ENCODE measurements around the gene BCL3. TPM values are rescaled to one million over a fixed set of nuclear protein-coding genes. Genes with fewer than 3 reads are reported as not detected.

The BCL3 gene
- polyA plus RNA-seq, 1 of the 3 experiments (the other 2 are of a cell fraction) = 19.2 TPM

DNA sequence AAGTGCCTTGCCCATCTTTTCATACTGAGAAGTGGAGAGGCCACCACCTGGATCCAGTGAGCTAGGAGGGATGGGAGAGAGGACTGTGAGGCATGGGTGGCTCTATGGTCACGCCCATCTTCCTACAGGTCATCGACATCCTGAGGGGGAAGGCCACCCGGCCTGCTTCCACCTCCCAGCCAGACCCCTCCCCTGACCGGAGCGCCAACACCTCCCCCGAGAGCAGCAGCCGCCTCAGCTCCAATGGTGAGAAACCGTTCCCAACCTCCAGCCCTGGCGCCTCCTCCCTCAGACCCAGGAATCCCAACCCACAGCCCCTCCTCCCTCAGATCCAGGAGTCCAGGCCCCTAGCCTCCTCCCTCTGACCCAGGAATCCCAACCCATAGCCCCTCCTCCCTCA, 10.1 kb downstream of the BCL3 start:
- CTCF ChIA-PET = interaction anchor here (1.2 to 8.7 kb wide), 6 partner anchors 8 to 102 kb away, joined by 3 to 86 read pairs (median 9); no protein-coding TSS in a partner anchor

DNA sequence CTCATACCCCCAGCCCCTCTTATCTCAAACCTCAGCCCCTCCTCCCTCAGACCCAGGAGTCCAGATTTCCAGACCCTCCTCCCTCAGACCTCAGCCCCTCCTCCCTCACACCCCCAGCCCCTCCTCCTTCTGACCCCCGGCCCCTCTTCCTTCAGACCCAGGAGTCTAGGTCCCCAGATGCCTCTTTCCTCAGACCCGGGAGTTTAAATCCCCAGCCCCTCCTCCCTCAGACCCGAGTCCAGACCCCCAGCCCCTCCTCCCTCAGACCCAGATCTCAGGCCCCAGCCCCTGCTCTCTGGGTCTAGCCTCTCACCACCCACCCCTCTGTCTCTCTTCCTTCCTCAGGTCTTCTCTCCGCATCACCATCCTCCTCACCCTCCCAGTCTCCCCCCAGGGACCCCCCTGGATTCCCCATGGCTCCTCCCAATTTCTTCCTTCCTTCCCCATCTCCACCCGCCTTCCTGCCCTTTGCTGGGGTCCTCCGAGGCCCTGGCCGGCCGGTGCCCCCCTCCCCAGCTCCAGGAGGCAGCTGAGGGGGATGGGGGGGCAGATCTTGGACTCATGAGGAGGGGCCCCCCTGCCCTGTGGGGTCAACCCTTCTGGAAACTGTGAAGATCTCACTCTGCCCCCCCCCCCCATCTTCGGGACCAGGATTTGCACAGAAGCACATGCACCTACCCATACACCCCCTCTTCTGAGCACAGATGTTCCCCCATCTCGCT, 10.7 kb downstream of the BCL3 start:
- H3K79me2 ChIP-seq (ENCODE audit: insufficient read depth) = 0 out of 2 replicates have a peak, but pooled peaks cover 5% of the 10 kb centered on the region
- peaks cover 19 to 21% of the 10 kb centered on the region in 2 experiments for H3K36me3 ChIP-seq (replicated peaks in 1 of 2; ENCODE audit: control insufficient read depth in 1 of 2, insufficient read depth in 2 of 2, low read length in 1 of 2)
- POLR2A ChIA-PET = interaction anchor here (0.6 kb wide), 1 partner anchor 153 kb away, joined by 3 read pairs; no protein-coding TSS in a partner anchor
- no peaks in the 10 kb centered on the region for H4K20me1 ChIP-seq (ENCODE audit: insufficient read depth)
- H3K27ac ChIP-seq (ENCODE audit: low read depth in 2 of 2, low read length in 1 of 2) = no peak overlapping the region
- H3K4me1 ChIP-seq (ENCODE audit: control insufficient read depth in 1 of 2, insufficient read depth in 2 of 2, low read depth in 1 of 2, low read length in 1 of 2) = peaks cover 12 to 16% of the 10 kb centered on the region in 2 experiments; a peak in 3 of 4 replicates
- no peak overlapping the region for H3K4me2 ChIP-seq
- no peak overlapping the region for H2AFZ ChIP-seq (ENCODE audit: low read depth)
- no peaks in the 10 kb centered on the region for H3K9me2 ChIP-seq
- H3K4me3 ChIP-seq (ENCODE audit: low read depth in 2 of 2, low read length in 1 of 2) = no peak overlapping the region
- WGBS (ENCODE audit: low lambda C conversion rate) = 87% methylated on average over 10 of the region's 10 CpGs
- H3K27me3 ChIP-seq (ENCODE audit: insufficient read depth) = no peaks in the 10 kb centered on the region
- CTCF ChIA-PET = interaction anchor here (1.0 to 8.7 kb wide), 6 partner anchors 8 to 36 kb away, joined by 3 to 86 read pairs (median 9); no protein-coding TSS in a partner anchor
- no peak for DNase-seq
- no peaks in the 10 kb centered on the region for H3K9me3 ChIP-seq
- no peak overlapping the region for H3K9ac ChIP-seq
- H3F3A ChIP-seq (replicated peaks; ENCODE audit: insufficient read depth) = peaks cover 4% of the 10 kb centered on the region
- TF ChIP-seq ZBTB33 (IDR thresholded peaks at IDR 0.05; ENCODE audit: borderline replicate concordance, low read depth) = no peak
- TF ChIP-seq USF1 (IDR thresholded peaks at IDR 0.05; ENCODE audit: borderline replicate concordance, low read depth) = no peak
- no peak for TF ChIP-seq FOSL2 (IDR thresholded peaks at IDR 0.05; ENCODE audit: borderline replicate concordance, low read depth)
- no peak for TF ChIP-seq GATA2 (CRISPR knock-in tag; IDR thresholded peaks at IDR 0.05)
- no peak for TF ChIP-seq RAD21 (IDR thresholded peaks at IDR 0.05; ENCODE audit: low read length)
- no peak for TF ChIP-seq SMC3 (IDR thresholded peaks at IDR 0.05; ENCODE audit: low read depth, low read length)
- no peak for TF ChIP-seq EP300 (IDR thresholded peaks at IDR 0.05; ENCODE audit: borderline replicate concordance in 1 of 2, low read depth in 1 of 2, low read length in 1 of 2)
- TF ChIP-seq RXRA (IDR thresholded peaks at IDR 0.05; ENCODE audit: borderline replicate concordance, low read depth) = no peak
- TF ChIP-seq FOXM1 (IDR thresholded peaks at IDR 0.05; ENCODE audit: low read depth) = no peak

More for the DNA sequence above, 10.1 kb downstream of the BCL3 start:
- H3K27me3 ChIP-seq (ENCODE audit: insufficient read depth) = no peaks in the 10 kb centered on the region
- H3K9me2 ChIP-seq = no peaks in the 10 kb centered on the region
- no peaks in the 10 kb centered on the region for H3K9me3 ChIP-seq
- peaks cover 8% of the 10 kb centered on the region for H3F3A ChIP-seq (replicated peaks; ENCODE audit: insufficient read depth)
- H3K27ac ChIP-seq (ENCODE audit: low read depth in 2 of 2, low read length in 1 of 2) = no peak overlapping the region
- no peaks in the 10 kb centered on the region for H4K20me1 ChIP-seq (ENCODE audit: insufficient read depth)
- no peak overlapping the region for H2AFZ ChIP-seq (ENCODE audit: low read depth)
- WGBS (ENCODE audit: low lambda C conversion rate) = 94% methylated on average over 8 of the region's 9 CpGs
- POLR2A ChIA-PET = interaction anchor here (0.6 kb wide), 1 partner anchor 154 kb away, joined by 3 read pairs; no protein-coding TSS in a partner anchor
- H3K9ac ChIP-seq = no peak overlapping the region
- peak; percentile 45 for DNase-seq
- peak overlapping the region in 1 of 2 experiments; percentile 28; a peak in 1 of 4 replicates for H3K4me3 ChIP-seq (ENCODE audit: low read depth in 2 of 2, low read length in 1 of 2)
- 0 out of 2 replicates have a peak, but pooled peaks cover 5% of the 10 kb centered on the region for H3K79me2 ChIP-seq (ENCODE audit: insufficient read depth)
- no peak overlapping the region for H3K4me2 ChIP-seq
- H3K36me3 ChIP-seq (replicated peaks in 1 of 2; ENCODE audit: control insufficient read depth in 1 of 2, insufficient read depth in 2 of 2, low read length in 1 of 2) = peaks cover 19 to 21% of the 10 kb centered on the region in 2 experiments
- no peak for TF ChIP-seq POLR2AphosphoS5 (IDR thresholded peaks at IDR 0.05; ENCODE audit: low read depth, low read length)
- TF ChIP-seq FOXJ3 (CRISPR knock-in tag; IDR thresholded peaks at IDR 0.05) = no peak
- no peak for TF ChIP-seq MEF2A (IDR thresholded peaks at IDR 0.05; ENCODE audit: borderline replicate concordance, low read depth)
- TF ChIP-seq, protein P1, sequence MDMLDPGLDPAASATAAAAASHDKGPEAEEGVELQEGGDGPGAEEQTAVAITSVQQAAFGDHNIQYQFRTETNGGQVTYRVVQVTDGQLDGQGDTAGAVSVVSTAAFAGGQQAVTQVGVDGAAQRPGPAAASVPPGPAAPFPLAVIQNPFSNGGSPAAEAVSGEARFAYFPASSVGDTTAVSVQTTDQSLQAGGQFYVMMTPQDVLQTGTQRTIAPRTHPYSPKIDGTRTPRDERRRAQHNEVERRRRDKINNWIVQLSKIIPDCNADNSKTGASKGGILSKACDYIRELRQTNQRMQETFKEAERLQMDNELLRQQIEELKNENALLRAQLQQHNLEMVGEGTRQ (IDR thresholded peaks at IDR 0.05; ENCODE audit: borderline replicate concordance, low read depth, low read length) = no peak
- no peak for TF ChIP-seq CHD2 (IDR thresholded peaks at IDR 0.05; ENCODE audit: low read length, partially characterized antibody)
- no peak for TF ChIP-seq IRF3 (IDR thresholded peaks at IDR 0.05; ENCODE audit: low read depth, low read length)
- TF ChIP-seq PBX3 (IDR thresholded peaks at IDR 0.05) = no peak
- TF ChIP-seq YY1 (IDR thresholded peaks at IDR 0.05; ENCODE audit: low read depth) = no peak
- H3K4me1 ChIP-seq (ENCODE audit: control insufficient read depth in 1 of 2, insufficient read depth in 2 of 2, low read depth in 1 of 2, low read length in 1 of 2) = peaks cover 16 to 21% of the 10 kb centered on the region in 2 experiments; a peak in 3 of 4 replicates

All from SK-N-SH (cell line).